HCT116 (cell line): ENCODE measurements around the gene ASPHD1. TPM values are rescaled to one million over a fixed set of nuclear protein-coding genes. Genes with fewer than 3 reads are reported as not detected.

Source experiments
- ATAC-seq: fragments of 200-7000 bp; cut with Tn5 transposase; 2 replicates; pipeline ENCODE4 v1.9.1; 2020; ENCODE audit warnings: mild to moderate bottlenecking, moderate library complexity
- BruUV-seq: library from RNA; stranded (reverse); fragments of 400-500 nt; replicated peaks from 2 replicates; lab custom pipeline; 2021; lab: Mats Ljungman, UMichigan
- CTCF ChIA-PET: fragments of 300-600 bp; sonication (Branson Sonifier 250); formaldehyde crosslinking; loops from one replicate; lab custom pipeline; 2021; ENCODE audit warnings: antibody characterized with exemption; lab: Charles Lee
- POLR2A ChIA-PET: fragments of 300-600, 350-600 bp; sonication (Branson Sonifier 250); formaldehyde crosslinking; loops from one replicate; lab custom pipeline; 2021; ENCODE audit warnings: antibody characterized with exemption; lab: Charles Lee
- RAD21 ChIA-PET, 2 experiments: fragments of 300-600 bp; sonication (Branson Sonifier 250); formaldehyde crosslinking; loops; one replicate each; lab custom pipeline; 2023; ENCODE audit warnings: low total read pairs in 2 of 2; ENCODE audit not compliant: uncharacterized antibody in 2 of 2, unreplicated experiment in 2 of 2, low non-redundant PET in 1 of 2; lab: Charles Lee
- DNase-seq: peaks from one replicate; pipeline ENCODE4 v3.0.0-alpha.2; 2010; ENCODE audit warnings: low read depth, low spot score
- H2AFZ ChIP-seq: fragments of 200-600 bp; shearing (Covaris generic), sonication (generic); 2 replicates; pipeline ENCODE4 v1.6.1; 2017; ENCODE audit warnings: low read depth, mixed run types, mixed read lengths, antibody characterized with exemption, low read length; ENCODE audit not compliant: poor library complexity, severe bottlenecking
- H3K27ac ChIP-seq: 2 replicates; pipeline ENCODE4 v1.5.1; 2012; ENCODE audit warnings: low read depth, low read length
- H3K27me3 ChIP-seq: fragments of 200-600 bp; sonication (generic); 2 replicates; pipeline ENCODE4 v1.6.1; 2016; ENCODE audit warnings: mixed run types, low read length, mixed read lengths; ENCODE audit not compliant: insufficient read depth
- H3K36me3 ChIP-seq, 2 experiments: fragments of 200-500 bp in 1 of 2; fragments of 200-600 bp in 1 of 2; sonication (Bioruptor generic) in 1 of 2; sonication (generic) in 1 of 2; 2 replicates each; pipeline versions ENCODE4 v1.5.1 to v1.6.1; 2014 to 2016; ENCODE audit warnings: low read length in 2 of 2, inconsistent platforms in 1 of 2, mixed read lengths in 1 of 2, mixed run types in 1 of 2; ENCODE audit not compliant: insufficient read depth in 2 of 2, control insufficient read depth in 1 of 2
- H3K4me1 ChIP-seq, 2 experiments: fragments of 200-600 bp in 1 of 2; sonication (generic) in 1 of 2; 2 replicates each; pipeline versions ENCODE4 v1.5.1 to v1.6.1; 2012 to 2017; ENCODE audit warnings: low read length in 2 of 2, inconsistent platforms in 1 of 2, mild to moderate bottlenecking in 1 of 2, mixed read lengths in 1 of 2, mixed run types in 1 of 2, moderate library complexity in 1 of 2; ENCODE audit not compliant: insufficient read depth in 2 of 2, control insufficient read depth in 1 of 2
- H3K4me2 ChIP-seq: fragments of 200-600 bp; sonication (generic); 2 replicates; pipeline ENCODE4 v1.6.1; 2017; ENCODE audit warnings: mixed run types, low read length, mixed read lengths
- H3K4me3 ChIP-seq, 2 experiments: fragments of 200-600 bp in 1 of 2; sonication (generic) in 1 of 2; replicated peaks in 1 of 2; 2 replicates each; pipeline ENCODE4 v1.5.1; 2011 to 2016; ENCODE audit warnings: low read length in 2 of 2, control low read depth in 1 of 2, low read depth in 1 of 2, mild to moderate bottlenecking in 1 of 2, mixed read lengths in 1 of 2, mixed run types in 1 of 2
- H3K79me2 ChIP-seq: fragments of 200-600 bp; sonication (generic); 2 replicates; pipeline ENCODE4 v1.6.1; 2017; ENCODE audit warnings: mild to moderate bottlenecking, mixed run types, low read length, moderate library complexity, mixed read lengths; ENCODE audit not compliant: insufficient read depth
- H3K9ac ChIP-seq: fragments of 200-600 bp; sonication (generic); 2 replicates; pipeline ENCODE4 v1.6.1; 2016; ENCODE audit warnings: low read length, mixed read lengths
- H3K9me2 ChIP-seq: fragments of 200-600 bp; sonication (generic), shearing (Covaris generic); 2 replicates; pipeline ENCODE4 v1.6.1; 2017; ENCODE audit warnings: mixed run types, mild to moderate bottlenecking, moderate library complexity; ENCODE audit not compliant: insufficient read depth
- H3K9me3 ChIP-seq, 2 experiments: fragments of 200-500 bp in 1 of 2; fragments of 200-600 bp in 1 of 2; sonication (Bioruptor generic) in 1 of 2; sonication (generic) in 1 of 2; 2 replicates each; pipeline ENCODE4 v1.6.1; 2014 to 2017; ENCODE audit warnings: low read length in 2 of 2, mixed read lengths in 2 of 2, inconsistent platforms in 1 of 2, low read depth in 1 of 2, mild to moderate bottlenecking in 1 of 2, mixed run types in 1 of 2, moderate library complexity in 1 of 2; ENCODE audit not compliant: control insufficient read depth in 1 of 2, insufficient read depth in 1 of 2
- H4K20me1 ChIP-seq: fragments of 200-600 bp; sonication (generic), shearing (Covaris generic); 2 replicates; pipeline ENCODE4 v1.6.1; 2017; ENCODE audit warnings: mixed run types, mild to moderate bottlenecking, moderate library complexity; ENCODE audit not compliant: insufficient read depth
- CBX3 ChIP-seq: IDR thresholded peaks from 2 replicates; pipeline ENCODE4 v1.6.1; 2012; ENCODE audit warnings: low read depth
- CEBPB ChIP-seq: IDR thresholded peaks from 2 replicates; pipeline ENCODE4 v1.6.1; 2012; ENCODE audit warnings: low read depth
- ELF1 ChIP-seq: IDR thresholded peaks from 2 replicates; pipeline ENCODE4 v1.6.1; 2012; ENCODE audit warnings: low read depth, borderline replicate concordance
- FOSL1 ChIP-seq: IDR thresholded peaks from 2 replicates; pipeline ENCODE4 v1.6.1; 2012; ENCODE audit warnings: low read depth
- POLR2A ChIP-seq: IDR thresholded peaks from 2 replicates; pipeline ENCODE4 v1.7.0; 2011; ENCODE audit warnings: borderline replicate concordance; ENCODE audit not compliant: insufficient read depth, insufficient read length; ENCODE audit errors: extremely low read depth
- POLR2AphosphoS5 ChIP-seq: IDR thresholded peaks from 2 replicates; pipeline ENCODE4 v1.6.1; 2011; ENCODE audit warnings: mild to moderate bottlenecking, low read depth, low read length, moderate library complexity
- RAD21 ChIP-seq: IDR thresholded peaks from 2 replicates; pipeline ENCODE4 v1.6.1; 2012; ENCODE audit warnings: low read depth, mild to moderate bottlenecking
- TCF7L2 ChIP-seq: IDR thresholded peaks from 2 replicates; pipeline ENCODE4 v1.7.0; 2011; ENCODE audit warnings: borderline replicate concordance, inconsistent platforms; ENCODE audit not compliant: insufficient read depth, insufficient read length; ENCODE audit errors: extremely low read depth
- YY1 ChIP-seq: IDR thresholded peaks from 2 replicates; pipeline ENCODE4 v1.6.1; 2011; ENCODE audit warnings: low read length, low read depth, moderate library complexity, mild to moderate bottlenecking; ENCODE audit not compliant: insufficient replicate concordance; ENCODE audit errors: extremely low read depth
- intact Hi-C: fragments of 100-400 bp; cut with micrococcal nuclease; formaldehyde crosslinking; loops from 2 replicates; pipeline ENCODE4 v1.10.0; 2022
- total RNA-seq: library from RNA; stranded (reverse); gene quantifications from one replicate; pipeline ENCODE4 v1.2.1, GENCODE V29; 2021; ENCODE audit not compliant: unreplicated experiment
- TF ChIP-seq, protein P1 (sequence below), 3 experiments: fragments of 200-600 bp in 1 of 3; sonication (generic) in 1 of 3; IDR thresholded peaks in 2 of 3; conservative IDR thresholded peaks in 1 of 3; 2 replicates each; pipeline ENCODE4 v1.5.1; 2012 to 2017; ENCODE audit warnings: low read depth in 2 of 3, low read length in 2 of 3, antibody characterized with exemption in 1 of 3, borderline replicate concordance in 1 of 3, control low read depth in 1 of 3, mild to moderate bottlenecking in 1 of 3, mixed read lengths in 1 of 3, mixed run types in 1 of 3, moderate library complexity in 1 of 3; ENCODE audit not compliant: insufficient read depth in 1 of 3
- TF ChIP-seq, protein P2 (sequence below): IDR thresholded peaks from 2 replicates; pipeline ENCODE4 v1.6.1; 2011; ENCODE audit warnings: mild to moderate bottlenecking, low read length, moderate library complexity; ENCODE audit not compliant: insufficient replicate concordance; ENCODE audit errors: extremely low read depth
- TF ChIP-seq, protein P3 (sequence below): IDR thresholded peaks from 2 replicates; pipeline ENCODE4 v1.6.1; 2012

ASPHD1 gene
- total RNA-seq, 1 experiment from 2014 or later: 18.4 TPM

DNA sequence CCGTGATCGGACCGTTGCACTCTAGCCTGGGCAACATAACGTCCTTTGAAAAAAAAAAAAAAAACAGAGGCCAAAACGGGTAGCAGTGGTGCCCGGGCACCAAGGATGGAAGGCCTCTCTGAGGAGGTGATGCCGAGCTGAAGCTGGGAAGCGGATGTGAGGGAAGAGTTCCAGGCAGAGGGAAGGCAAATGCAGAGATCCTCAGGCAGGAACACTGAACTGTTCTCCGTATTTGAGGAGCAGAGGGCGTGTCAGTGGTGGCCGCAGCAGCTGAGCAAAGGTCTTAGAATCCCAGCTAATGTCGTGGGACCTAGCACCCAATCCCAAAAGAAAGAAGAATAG is 26.4 kb downstream of the ASPHD1 start (continued):
- TF ChIP-seq, protein P1, sequence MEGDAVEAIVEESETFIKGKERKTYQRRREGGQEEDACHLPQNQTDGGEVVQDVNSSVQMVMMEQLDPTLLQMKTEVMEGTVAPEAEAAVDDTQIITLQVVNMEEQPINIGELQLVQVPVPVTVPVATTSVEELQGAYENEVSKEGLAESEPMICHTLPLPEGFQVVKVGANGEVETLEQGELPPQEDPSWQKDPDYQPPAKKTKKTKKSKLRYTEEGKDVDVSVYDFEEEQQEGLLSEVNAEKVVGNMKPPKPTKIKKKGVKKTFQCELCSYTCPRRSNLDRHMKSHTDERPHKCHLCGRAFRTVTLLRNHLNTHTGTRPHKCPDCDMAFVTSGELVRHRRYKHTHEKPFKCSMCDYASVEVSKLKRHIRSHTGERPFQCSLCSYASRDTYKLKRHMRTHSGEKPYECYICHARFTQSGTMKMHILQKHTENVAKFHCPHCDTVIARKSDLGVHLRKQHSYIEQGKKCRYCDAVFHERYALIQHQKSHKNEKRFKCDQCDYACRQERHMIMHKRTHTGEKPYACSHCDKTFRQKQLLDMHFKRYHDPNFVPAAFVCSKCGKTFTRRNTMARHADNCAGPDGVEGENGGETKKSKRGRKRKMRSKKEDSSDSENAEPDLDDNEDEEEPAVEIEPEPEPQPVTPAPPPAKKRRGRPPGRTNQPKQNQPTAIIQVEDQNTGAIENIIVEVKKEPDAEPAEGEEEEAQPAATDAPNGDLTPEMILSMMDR (IDR thresholded peaks at IDR 0.05 in 2 of 3, conservative IDR thresholded peaks at IDR 0.05 in 1 of 3; ENCODE audit: borderline replicate concordance in 1 of 3, insufficient read depth in 1 of 3, low read depth in 2 of 3, low read length in 2 of 3): no peak
- TF ChIP-seq, protein P2, sequence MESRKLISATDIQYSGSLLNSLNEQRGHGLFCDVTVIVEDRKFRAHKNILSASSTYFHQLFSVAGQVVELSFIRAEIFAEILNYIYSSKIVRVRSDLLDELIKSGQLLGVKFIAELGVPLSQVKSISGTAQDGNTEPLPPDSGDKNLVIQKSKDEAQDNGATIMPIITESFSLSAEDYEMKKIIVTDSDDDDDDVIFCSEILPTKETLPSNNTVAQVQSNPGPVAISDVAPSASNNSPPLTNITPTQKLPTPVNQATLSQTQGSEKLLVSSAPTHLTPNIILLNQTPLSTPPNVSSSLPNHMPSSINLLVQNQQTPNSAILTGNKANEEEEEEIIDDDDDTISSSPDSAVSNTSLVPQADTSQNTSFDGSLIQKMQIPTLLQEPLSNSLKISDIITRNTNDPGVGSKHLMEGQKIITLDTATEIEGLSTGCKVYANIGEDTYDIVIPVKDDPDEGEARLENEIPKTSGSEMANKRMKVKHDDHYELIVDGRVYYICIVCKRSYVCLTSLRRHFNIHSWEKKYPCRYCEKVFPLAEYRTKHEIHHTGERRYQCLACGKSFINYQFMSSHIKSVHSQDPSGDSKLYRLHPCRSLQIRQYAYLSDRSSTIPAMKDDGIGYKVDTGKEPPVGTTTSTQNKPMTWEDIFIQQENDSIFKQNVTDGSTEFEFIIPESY: no peak
- no peak for TF ChIP-seq YY1
- TF ChIP-seq FOSL1: no peak

DNA sequence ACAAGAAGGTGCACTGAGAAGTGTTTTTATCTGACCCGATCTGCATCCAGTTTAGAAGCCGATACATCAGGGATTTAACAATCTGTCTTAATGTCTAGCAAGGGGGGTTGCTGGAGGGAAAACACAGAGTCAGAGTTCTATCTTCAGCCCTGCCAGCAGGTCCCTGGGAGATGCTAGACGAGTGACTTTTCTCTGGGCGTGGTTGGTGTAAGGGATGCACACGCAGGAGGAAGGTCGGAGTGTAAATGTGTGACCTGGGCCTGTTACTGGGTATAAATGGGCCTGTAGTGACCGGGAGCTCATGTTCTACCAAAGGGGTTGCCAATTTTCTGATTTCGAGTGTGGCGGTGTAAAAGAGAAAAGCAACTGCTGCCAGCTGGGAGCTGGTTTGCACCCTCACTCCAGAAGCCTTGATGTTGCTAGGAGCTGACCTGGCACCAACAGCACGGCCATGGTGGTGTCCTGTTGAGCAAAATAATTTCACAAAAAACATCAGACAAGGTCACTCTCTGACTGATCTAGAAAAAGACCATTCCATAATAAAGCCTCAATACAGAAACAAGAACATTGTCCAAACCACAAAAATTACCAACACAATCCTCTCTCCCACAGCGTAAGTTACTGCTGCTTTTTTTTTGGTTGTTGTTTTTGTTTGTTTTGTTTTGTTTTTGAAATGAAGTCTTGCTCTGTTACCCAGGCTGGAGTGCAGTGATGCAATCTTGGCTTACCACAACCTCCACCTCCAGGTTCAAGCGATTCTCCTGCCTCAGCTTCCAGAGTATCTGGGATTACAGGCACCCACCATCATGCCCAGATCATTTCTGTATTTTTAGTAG is 27.0 kb downstream of the ASPHD1 start:
- RAD21 ChIA-PET: no interaction called here
- no peaks in the 10 kb centered on the region for H4K20me1 ChIP-seq
- H3K36me3 ChIP-seq: peaks cover 2 to 11% of the 10 kb centered on the region in 2 experiments; a peak in 3 of 4 replicates
- peak overlapping the region; percentile 89 for H3K9ac ChIP-seq
- H3K9me3 ChIP-seq: no peaks in the 10 kb centered on the region
- H3K4me1 ChIP-seq: peaks cover 12 to 23% of the 10 kb centered on the region in 2 experiments
- H3K27ac ChIP-seq: no peak overlapping the region
- H3K9me2 ChIP-seq: no peaks in the 10 kb centered on the region
- no peaks in the 10 kb centered on the region for H3K27me3 ChIP-seq
- CTCF ChIA-PET: interaction anchor here (0.9 to 1.6 kb wide), 2 partner anchors 16 to 17 kb away, joined by 3 read pairs; no protein-coding TSS in a partner anchor
- intact Hi-C loops: loop anchor here (5.0 kb wide), 1 partner anchor 45 kb away; the partner anchor contains the start of gene TAOK2
- ATAC-seq: no peak
- H2AFZ ChIP-seq: no peak overlapping the region
- BruUV-seq: TSS peak; percentile 75
- peaks cover 37% of the 10 kb centered on the region for H3K79me2 ChIP-seq
- POLR2A ChIA-PET: interaction anchor here (1.4 to 2.5 kb wide), 4 partner anchors 13 to 46 kb away, joined by 4 to 9 read pairs (median 6); partner anchors contain the start of genes ASPHD1, SEZ6L2 and TAOK2
- H3K4me3 ChIP-seq: peak overlapping the region; percentile 60 to 92
- DNase-seq: no peak
- peak overlapping the region; percentile 99 for H3K4me2 ChIP-seq
- TF ChIP-seq CEBPB (no peak), POLR2AphosphoS5 (no peak), YY1 (no peak), ELF1 (no peak), POLR2A (no peak), TCF7L2 (no peak), CBX3 (no peak), RAD21 (no peak)
- TF ChIP-seq, protein P1 (IDR thresholded peaks at IDR 0.05 in 2 of 3, conservative IDR thresholded peaks at IDR 0.05 in 1 of 3; ENCODE audit: borderline replicate concordance in 1 of 3, insufficient read depth in 1 of 3, low read depth in 2 of 3, low read length in 2 of 3): no peak
- TF ChIP-seq, protein P3, sequence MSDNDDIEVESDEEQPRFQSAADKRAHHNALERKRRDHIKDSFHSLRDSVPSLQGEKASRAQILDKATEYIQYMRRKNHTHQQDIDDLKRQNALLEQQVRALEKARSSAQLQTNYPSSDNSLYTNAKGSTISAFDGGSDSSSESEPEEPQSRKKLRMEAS: no peak
- TF ChIP-seq, protein P2: no peak
